Measurements from ENCODE around the gene KCNN3. TPM values are rescaled to one million over a fixed set of nuclear protein-coding genes. Genes with fewer than 3 reads are reported as not detected.
A peak's percentile ranks its signal among the peaks of the same experiment; 100 is the strongest.
"Not testable (repeated sequence)": the region's sequence is repeated elsewhere in the genome, so short reads cannot be mapped to it uniquely, and the experiment has no call there.

The KCNN3 gene
- total RNA-seq, 1 experiment from 2014 or later: not detected

GRCh38 chr1:154670310-154671270 is 199.5 kb downstream of the KCNN3 start:
- H3K4me3 ChIP-seq; DNase-seq (ENCODE audit: low read depth in 1 of 2, low spot score in 2 of 2); H3K36me3 ChIP-seq; H3K9me3 ChIP-seq (replicated peaks); H3K4me1 ChIP-seq (replicated peaks); H3K27ac ChIP-seq; H3K27me3 ChIP-seq (replicated peaks): not testable (repeated sequence)

GRCh38 chr1:154669464-154670282 is 200.4 kb downstream of the KCNN3 start:
- no peak overlapping the region for H3K27ac ChIP-seq
- no peaks in the 10 kb centered on the region for H3K4me1 ChIP-seq (replicated peaks)
- no peak overlapping the region for H3K4me3 ChIP-seq
- no peaks in the 10 kb centered on the region for H3K36me3 ChIP-seq
- no peaks in the 10 kb centered on the region for H3K9me3 ChIP-seq (replicated peaks)
- peak; percentile 48 to 63 for DNase-seq (ENCODE audit: low read depth in 1 of 2, low spot score in 2 of 2)
- no peaks in the 10 kb centered on the region for H3K27me3 ChIP-seq (replicated peaks)

- DNase-seq (ENCODE audit: low read depth in 1 of 2, low spot score in 2 of 2): no peak
- H3K4me3 ChIP-seq: no peak overlapping the region
- peaks cover 10% of the 10 kb centered on the region for H3K27me3 ChIP-seq (replicated peaks)
- H3K9me3 ChIP-seq (replicated peaks): no peaks in the 10 kb centered on the region
- no peaks in the 10 kb centered on the region for H3K4me1 ChIP-seq (replicated peaks)
- no peaks in the 10 kb centered on the region for H3K36me3 ChIP-seq
- no peak overlapping the region for H3K27ac ChIP-seq
Observed at GRCh38 chr1:154666051-154666790, 203.9 kb downstream of the KCNN3 start.

- Histone ChIP-seq H3K27me3 (replicated peaks) (peaks cover 26% of the 10 kb centered on the region), H3K4me1 (replicated peaks) (no peaks in the 10 kb centered on the region), H3K27ac (no peak overlapping the region), H3K9me3 (replicated peaks) (no peaks in the 10 kb centered on the region), H3K4me3 (no peak overlapping the region), H3K36me3 (no peaks in the 10 kb centered on the region)
- DNase-seq (ENCODE audit: low read depth in 1 of 2, low spot score in 2 of 2): no peak
Observed at GRCh38 chr1:154664331-154665002, 205.6 kb downstream of the KCNN3 start.

GRCh38 chr1:154663471-154664060 is 206.5 kb downstream of the KCNN3 start:
- Histone ChIP-seq H3K4me1 (replicated peaks) (no peaks in the 10 kb centered on the region), H3K4me3 (no peak overlapping the region), H3K36me3 (no peaks in the 10 kb centered on the region), H3K9me3 (replicated peaks) (no peaks in the 10 kb centered on the region), H3K27ac (no peak overlapping the region), H3K27me3 (replicated peaks) (peaks cover 30% of the 10 kb centered on the region)
- DNase-seq (ENCODE audit: low read depth in 1 of 2, low spot score in 2 of 2): no peak

GRCh38 chr1:154661110-154661509 is 209.0 kb downstream of the KCNN3 start:
- no peak for DNase-seq (ENCODE audit: low read depth in 1 of 2, low spot score in 2 of 2)
- no peaks in the 10 kb centered on the region for H3K4me1 ChIP-seq (replicated peaks)

GRCh38 chr1:154659823-154660592 is 210.1 kb downstream of the KCNN3 start:
- no peaks in the 10 kb centered on the region for H3K9me3 ChIP-seq (replicated peaks)
- no peak overlapping the region for H3K27ac ChIP-seq
- H3K36me3 ChIP-seq: no peaks in the 10 kb centered on the region
- DNase-seq (ENCODE audit: low read depth in 1 of 2, low spot score in 2 of 2): no peak
- H3K4me3 ChIP-seq: no peak overlapping the region
- no peaks in the 10 kb centered on the region for H3K4me1 ChIP-seq (replicated peaks)
- peaks cover 38% of the 10 kb centered on the region for H3K27me3 ChIP-seq (replicated peaks)

More at GRCh38 chr1:154661110-154661509, 209.0 kb downstream of the KCNN3 start:
- Histone ChIP-seq H3K9me3 (replicated peaks) (no peaks in the 10 kb centered on the region), H3K27me3 (replicated peaks) (peaks cover 38% of the 10 kb centered on the region), H3K4me3 (no peak overlapping the region), H3K27ac (no peak overlapping the region), H3K36me3 (no peaks in the 10 kb centered on the region)

GRCh38 chr1:154657556-154657955 is 212.5 kb downstream of the KCNN3 start:
- DNase-seq (ENCODE audit: low read depth in 1 of 2, low spot score in 2 of 2): no peak
- Histone ChIP-seq H3K27ac (no peak overlapping the region), H3K27me3 (replicated peaks) (peaks cover 37% of the 10 kb centered on the region)

GRCh38 chr1:154652893-154653292 is 217.2 kb downstream of the KCNN3 start:
- Histone ChIP-seq H3K36me3 (no peaks in the 10 kb centered on the region), H3K27ac (no peak overlapping the region), H3K4me1 (replicated peaks) (no peaks in the 10 kb centered on the region), H3K4me3 (no peak overlapping the region), H3K27me3 (replicated peaks) (peaks cover 5% of the 10 kb centered on the region; the same call in 1 of the 2 replicates), H3K9me3 (replicated peaks) (no peaks in the 10 kb centered on the region)
- no peak for DNase-seq (ENCODE audit: low read depth in 1 of 2, low spot score in 2 of 2)

More at GRCh38 chr1:154657556-154657955, 212.5 kb downstream of the KCNN3 start:
- no peak overlapping the region for H3K4me3 ChIP-seq
- no peaks in the 10 kb centered on the region for H3K36me3 ChIP-seq
- H3K4me1 ChIP-seq (replicated peaks): no peaks in the 10 kb centered on the region
- H3K9me3 ChIP-seq (replicated peaks): no peaks in the 10 kb centered on the region

Other genes with a start within 250 kb of the KCNN3 start
- 0.41 and 4.7 TPM in 2 replicates for gene PMVK, start 66.4 kb upstream of the KCNN3 start, total RNA-seq (2014; rRNA removed; shearing (Covaris generic))
- gene PBXIP1, start 85.8 kb upstream of the KCNN3 start, total RNA-seq (2014; rRNA removed; shearing (Covaris generic)): 25.2 and 30.2 TPM in 2 replicates
- 18.0 and 20.0 TPM in 2 replicates for gene PYGO2, start 91.5 kb upstream of the KCNN3 start, total RNA-seq (2014; rRNA removed; shearing (Covaris generic))
- 101 and 155 TPM in 2 replicates for gene SHC1, start 100.5 kb upstream of the KCNN3 start, total RNA-seq (2014; rRNA removed; shearing (Covaris generic))
- gene CKS1B, start 104.4 kb upstream of the KCNN3 start, total RNA-seq (2014; rRNA removed; shearing (Covaris generic)): 290 and 338 TPM in 2 replicates
- gene FLAD1, start 113.1 kb upstream of the KCNN3 start, total RNA-seq (2014; rRNA removed; shearing (Covaris generic)): 15.4 and 23.7 TPM in 2 replicates
- not detected in 2 replicates for gene LENEP, start 123.3 kb upstream of the KCNN3 start, total RNA-seq (2014; rRNA removed; shearing (Covaris generic))
- gene ZBTB7B, start 132.5 kb upstream of the KCNN3 start, total RNA-seq (2014; rRNA removed; shearing (Covaris generic)): 15.3 and 24.5 TPM in 2 replicates
- not detected in 2 replicates for gene DCST2, start 163.5 kb upstream of the KCNN3 start, total RNA-seq (2014; rRNA removed; shearing (Covaris generic))
- not detected in 2 replicates for gene DCST1, start 163.5 kb upstream of the KCNN3 start, total RNA-seq (2014; rRNA removed; shearing (Covaris generic))
- gene ADAM15, start 181.0 kb upstream of the KCNN3 start, total RNA-seq (2014; rRNA removed; shearing (Covaris generic)): 27.0 and 32.0 TPM in 2 replicates
- gene EFNA4, start 193.5 kb upstream of the KCNN3 start, total RNA-seq (2014; rRNA removed; shearing (Covaris generic)): 4.7 and 4.8 TPM in 2 replicates
- gene EFNA3, start 208.6 kb upstream of the KCNN3 start, total RNA-seq (2014; rRNA removed; shearing (Covaris generic)): 0.21 and 0.85 TPM in 2 replicates